CD4-positive, alpha-beta T cell treated with Interleukin-4 for 4 hours (primary cell): ENCODE data around the gene SLC25A30.
"Not testable (repeated sequence)": the region's sequence is repeated elsewhere in the genome, so short reads cannot be mapped to it uniquely, and the experiment has no call there.

Experiments used
- DNase-seq: peaks from one replicate; pipeline ENCODE4 v3.0.0-alpha.2; 2020

SLC25A30 gene

GRCh38 chr13:45388664-45389063 is 29.5 kb downstream of the SLC25A30 start:
- DNase-seq: no peak

- DNase-seq: not testable (repeated sequence)
Observed at GRCh38 chr13:45386892-45387575, 31.1 kb downstream of the SLC25A30 start.

GRCh38 chr13:45385907-45386553 is 32.1 kb downstream of the SLC25A30 start:
- DNase-seq: no peak

- DNase-seq: no peak
Observed at GRCh38 chr13:45385320-45385719, 32.9 kb downstream of the SLC25A30 start.

GRCh38 chr13:45384474-45385174 is 33.5 kb downstream of the SLC25A30 start:
- no peak for DNase-seq

- not testable (repeated sequence) for DNase-seq
Observed at GRCh38 chr13:45382739-45383138, 35.4 kb downstream of the SLC25A30 start.

- DNase-seq: no peak
Observed at GRCh38 chr13:45381196-45381595, 37.0 kb downstream of the SLC25A30 start.

- not testable (repeated sequence) for DNase-seq
Observed at GRCh38 chr13:45380708-45381107, 37.5 kb downstream of the SLC25A30 start.

GRCh38 chr13:45379516-45379915 is 38.7 kb downstream of the SLC25A30 start:
- not testable (repeated sequence) for DNase-seq

GRCh38 chr13:45378786-45379185 is 39.4 kb downstream of the SLC25A30 start:
- DNase-seq: not testable (repeated sequence)

- not testable (repeated sequence) for DNase-seq
Observed at GRCh38 chr13:45377314-45377713, 40.9 kb downstream of the SLC25A30 start.

GRCh38 chr13:45376651-45377050 is 41.5 kb downstream of the SLC25A30 start:
- not testable (repeated sequence) for DNase-seq

- DNase-seq: no peak
Observed at GRCh38 chr13:45374917-45375316, 43.3 kb downstream of the SLC25A30 start.

GRCh38 chr13:45373162-45373547 is 45.0 kb downstream of the SLC25A30 start:
- no peak for DNase-seq

- no peak for DNase-seq
Observed at GRCh38 chr13:45372189-45373161, 45.7 kb downstream of the SLC25A30 start.

- DNase-seq: peak; percentile 47
Observed at GRCh38 chr13:45370922-45371406, 47.2 kb downstream of the SLC25A30 start.

- no peak for DNase-seq
Observed at GRCh38 chr13:45369116-45369515, 49.1 kb downstream of the SLC25A30 start.

- no peak for DNase-seq
Observed at GRCh38 chr13:45368571-45368970, 49.6 kb downstream of the SLC25A30 start.

- DNase-seq: peak; percentile 29
Observed at GRCh38 chr13:45368005-45368404, 50.2 kb downstream of the SLC25A30 start.

- peak; percentile 98 for DNase-seq
Observed at GRCh38 chr13:45367358-45367757, 50.8 kb downstream of the SLC25A30 start.

GRCh38 chr13:45365558-45365885 is 52.7 kb downstream of the SLC25A30 start:
- no peak for DNase-seq

GRCh38 chr13:45364876-45365557 is 53.2 kb downstream of the SLC25A30 start:
- DNase-seq: no peak
